ENCODE measurements around the gene KCTD12.
"Not testable (repeated sequence)": the region's sequence is repeated elsewhere in the genome, so short reads cannot be mapped to it uniquely, and the experiment has no call there.

KCTD12 gene

GRCh38 chr13:76886292-76887075 is at the start of gene KCTD12:
KCTD12 (minus strand) TSS chr13:76886405; CDS start chr13:76886148, 257 bp downstream.
- peak; percentile 45 for DNase-seq

- no peak for DNase-seq
Observed at GRCh38 chr13:76934671-76935070, 48.5 kb upstream of the KCTD12 start.

- DNase-seq = no peak
Observed at GRCh38 chr13:76932076-76932475, 45.9 kb upstream of the KCTD12 start.

- DNase-seq = no peak
Observed at GRCh38 chr13:76929851-76930374, 43.7 kb upstream of the KCTD12 start.

- DNase-seq = no peak
Observed at GRCh38 chr13:76929320-76929719, 43.1 kb upstream of the KCTD12 start.

GRCh38 chr13:76928456-76928855 is 42.3 kb upstream of the KCTD12 start:
- no peak for DNase-seq

GRCh38 chr13:76927955-76928354 is 41.8 kb upstream of the KCTD12 start:
- DNase-seq = no peak

- no peak for DNase-seq
Observed at GRCh38 chr13:76925115-76925514, 38.9 kb upstream of the KCTD12 start.

GRCh38 chr13:76921516-76921915 is 35.3 kb upstream of the KCTD12 start:
- no peak for DNase-seq

- not testable (repeated sequence) for DNase-seq
Observed at GRCh38 chr13:76917755-76918481, 31.7 kb upstream of the KCTD12 start.

GRCh38 chr13:76917095-76917494 is 30.9 kb upstream of the KCTD12 start:
- no peak for DNase-seq

- DNase-seq = no peak
Observed at GRCh38 chr13:76913898-76914297, 27.7 kb upstream of the KCTD12 start.

- DNase-seq = no peak
Observed at GRCh38 chr13:76912476-76912875, 26.3 kb upstream of the KCTD12 start.

- DNase-seq = no peak
Observed at GRCh38 chr13:76904507-76904906, 18.3 kb upstream of the KCTD12 start.

GRCh38 chr13:76903544-76904162 is 17.4 kb upstream of the KCTD12 start:
- no peak for DNase-seq

- not testable (repeated sequence) for DNase-seq
Observed at GRCh38 chr13:76899066-76899465, 12.9 kb upstream of the KCTD12 start.

- not testable (repeated sequence) for DNase-seq
Observed at GRCh38 chr13:76897171-76897570, 11.0 kb upstream of the KCTD12 start.

- DNase-seq = no peak
Observed at GRCh38 chr13:76894401-76895110, 8.4 kb upstream of the KCTD12 start.

- no peak for DNase-seq
Observed at GRCh38 chr13:76892488-76892887, 6.3 kb upstream of the KCTD12 start.

- DNase-seq = no peak
Observed at GRCh38 chr13:76890021-76890420, 3.8 kb upstream of the KCTD12 start.

- no peak for DNase-seq
Observed at GRCh38 chr13:76889254-76889653, 3.0 kb upstream of the KCTD12 start.

- DNase-seq = no peak
Observed at GRCh38 chr13:76888421-76888820, 2.2 kb upstream of the KCTD12 start.

- DNase-seq = no peak
Observed at GRCh38 chr13:76887076-76887563, 915 bp upstream of the KCTD12 start.
